ENCODE data around the gene HIPK2.

The HIPK2 gene

DNA sequence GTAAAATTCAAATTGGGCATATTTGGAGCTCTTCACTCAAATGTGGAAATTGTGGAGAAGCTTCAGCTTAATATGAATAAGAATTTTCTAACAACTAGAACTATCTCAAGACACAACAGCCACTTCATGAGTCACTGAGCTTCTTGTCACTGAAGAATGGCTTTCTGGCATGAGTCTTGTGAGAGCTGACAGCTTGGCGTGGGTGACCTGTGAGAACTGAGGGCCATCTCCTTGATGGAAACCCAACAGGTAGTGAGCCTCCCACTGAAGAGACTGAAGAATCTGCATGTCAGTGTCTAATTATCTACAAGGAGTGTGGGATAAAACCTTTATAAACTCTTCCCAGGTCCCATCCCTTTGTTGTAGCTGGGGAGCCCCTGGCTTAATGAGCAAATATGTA lies 188.3 kb downstream of the HIPK2 start:
- no peak for DNase-seq (ENCODE audit: low read depth in 2 of 2)

DNA sequence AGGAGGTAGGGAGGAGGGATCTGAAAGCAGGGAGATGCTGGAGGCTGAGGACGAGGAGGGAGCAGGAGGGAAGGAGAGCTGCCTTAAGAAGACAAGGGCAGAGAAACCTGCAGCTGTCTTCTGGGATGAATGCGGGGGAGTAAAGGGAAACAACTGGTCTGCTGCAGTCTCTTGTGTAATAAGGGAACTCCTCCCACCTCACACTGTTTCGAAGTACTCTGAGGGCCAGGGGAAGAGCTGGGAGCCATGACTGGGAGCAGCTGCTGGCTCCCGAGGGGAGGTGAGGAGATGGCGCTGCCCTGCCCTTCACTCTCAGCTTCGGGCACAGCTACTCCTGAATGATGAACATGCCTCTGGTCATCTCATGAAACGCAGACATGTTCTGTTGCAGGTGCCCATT lies 189.2 kb downstream of the HIPK2 start:
- no peak for DNase-seq (ENCODE audit: low read depth in 2 of 2)

DNA sequence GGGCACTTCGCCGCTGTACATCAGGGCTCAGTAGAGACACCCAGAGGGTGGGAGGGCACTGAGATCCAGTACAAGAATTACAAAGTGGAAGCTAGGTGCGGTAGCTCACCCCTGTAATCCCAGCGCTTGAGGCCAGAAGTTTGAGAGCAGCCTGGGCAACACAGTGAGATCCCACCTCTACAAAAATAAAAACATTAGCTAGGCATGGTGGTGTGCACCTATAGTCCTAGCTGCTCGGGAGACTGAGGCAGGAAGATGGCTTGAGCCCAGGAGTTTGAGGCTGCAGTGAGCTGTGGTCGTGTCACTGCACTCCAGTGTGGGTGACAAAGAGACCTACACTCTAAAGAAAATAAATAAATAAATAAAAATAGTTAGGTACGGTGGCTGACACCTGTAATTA lies 190.3 kb downstream of the HIPK2 start:
- no peak for DNase-seq (ENCODE audit: low read depth in 2 of 2)

DNA sequence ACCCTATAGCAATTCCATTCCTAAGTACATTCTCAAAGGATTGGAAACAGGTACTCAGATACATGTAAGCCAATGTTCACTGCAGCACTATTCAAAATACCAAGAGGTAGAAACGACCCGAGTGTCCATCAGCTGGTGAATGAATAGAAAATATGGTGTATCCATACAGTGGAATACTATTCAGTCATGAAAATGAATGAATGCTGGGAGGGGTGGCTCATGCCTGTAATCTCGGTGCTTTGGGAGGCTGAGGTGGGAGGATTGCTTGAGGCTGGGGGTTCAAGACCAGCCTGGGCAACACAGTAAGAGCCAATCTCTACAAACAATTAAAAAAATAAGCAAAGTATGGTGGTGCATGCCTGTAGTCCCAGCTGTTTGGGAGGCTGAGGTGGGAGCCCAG lies 191.5 kb downstream of the HIPK2 start:
- DNase-seq (ENCODE audit: low read depth in 2 of 2), result no peak

DNA sequence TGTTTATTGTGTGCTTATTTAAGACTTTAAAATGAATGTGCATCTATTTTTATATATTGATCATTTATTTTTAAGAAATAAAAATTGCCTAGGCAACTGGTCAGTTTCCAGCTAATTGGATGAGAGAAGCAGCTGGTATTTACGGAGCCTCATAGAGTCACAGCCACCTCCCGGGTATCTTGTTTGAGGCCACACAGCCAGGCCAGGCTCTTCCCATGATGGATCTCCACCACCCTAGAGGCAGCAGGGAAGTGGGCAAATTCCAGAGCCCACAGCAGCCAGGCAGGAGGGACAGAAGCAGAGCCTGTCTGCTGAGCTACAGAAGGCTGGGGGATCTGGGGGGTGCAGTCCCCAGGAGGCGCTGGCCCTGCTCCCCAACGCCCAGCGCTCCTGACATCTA lies 192.8 kb downstream of the HIPK2 start:
- no peak for DNase-seq (ENCODE audit: low read depth in 2 of 2)

DNA sequence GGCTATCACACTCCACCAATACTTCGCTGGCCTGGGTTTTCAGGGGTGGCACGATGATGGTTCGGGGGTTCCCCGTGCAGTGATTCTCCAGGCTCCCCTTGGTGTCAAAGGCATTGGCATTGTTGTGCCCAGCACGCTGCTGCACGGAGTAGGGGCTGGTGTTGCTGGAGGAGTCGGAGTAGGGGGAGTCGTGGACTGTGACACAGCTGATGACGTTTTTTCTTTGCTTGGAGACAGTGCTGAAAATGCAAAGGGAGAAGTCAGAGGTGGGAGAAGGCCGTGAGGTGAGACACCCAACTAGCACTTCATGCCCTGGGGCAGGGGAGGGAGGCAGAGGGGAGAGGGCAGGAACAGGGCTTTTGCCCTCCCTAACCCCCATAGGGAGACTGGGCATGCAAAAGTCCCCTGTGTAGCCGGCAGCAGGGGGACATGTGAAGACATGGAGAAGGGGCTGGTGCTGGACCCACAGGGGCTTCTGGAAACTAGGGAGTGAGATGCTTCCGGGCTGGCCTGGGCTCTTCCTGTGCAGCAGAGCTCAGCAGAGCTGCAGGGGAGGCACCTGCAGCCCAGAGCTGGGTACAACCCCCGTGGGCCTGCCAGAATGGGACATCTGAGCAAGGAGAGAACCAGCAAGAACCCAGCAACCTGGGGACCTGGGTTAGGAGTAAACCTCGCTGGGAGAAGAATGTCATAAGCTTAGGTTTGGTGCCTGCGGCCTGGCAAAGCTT lies 193.8 kb downstream of the HIPK2 start:
- DNase-seq (ENCODE audit: low read depth in 2 of 2), result no peak

DNA sequence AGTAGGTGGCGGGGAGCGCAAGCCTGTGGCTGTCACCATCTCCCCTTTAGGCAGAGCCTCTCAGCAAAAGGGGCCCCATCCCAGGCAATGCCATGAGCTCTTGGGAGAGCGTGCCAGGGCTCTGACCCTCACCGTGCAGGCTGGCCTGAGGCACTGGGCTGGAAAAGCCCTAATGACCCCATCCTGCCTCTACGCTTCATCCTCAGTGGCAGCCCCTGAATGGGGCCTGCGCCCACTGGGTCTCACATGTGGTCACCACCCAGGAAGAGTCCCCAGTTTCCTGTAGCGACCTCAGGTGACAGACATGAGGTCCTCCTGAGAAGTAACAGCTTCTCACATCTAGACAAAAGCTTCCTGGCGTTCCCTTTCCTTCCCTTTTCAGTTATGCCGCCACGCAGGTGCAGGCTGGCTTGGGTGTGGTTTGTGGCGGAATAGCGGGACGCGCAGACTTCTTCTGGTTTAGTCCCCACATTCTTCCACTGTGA lies 195.1 kb downstream of the HIPK2 start:
- no peak for DNase-seq (ENCODE audit: low read depth in 2 of 2)

DNA sequence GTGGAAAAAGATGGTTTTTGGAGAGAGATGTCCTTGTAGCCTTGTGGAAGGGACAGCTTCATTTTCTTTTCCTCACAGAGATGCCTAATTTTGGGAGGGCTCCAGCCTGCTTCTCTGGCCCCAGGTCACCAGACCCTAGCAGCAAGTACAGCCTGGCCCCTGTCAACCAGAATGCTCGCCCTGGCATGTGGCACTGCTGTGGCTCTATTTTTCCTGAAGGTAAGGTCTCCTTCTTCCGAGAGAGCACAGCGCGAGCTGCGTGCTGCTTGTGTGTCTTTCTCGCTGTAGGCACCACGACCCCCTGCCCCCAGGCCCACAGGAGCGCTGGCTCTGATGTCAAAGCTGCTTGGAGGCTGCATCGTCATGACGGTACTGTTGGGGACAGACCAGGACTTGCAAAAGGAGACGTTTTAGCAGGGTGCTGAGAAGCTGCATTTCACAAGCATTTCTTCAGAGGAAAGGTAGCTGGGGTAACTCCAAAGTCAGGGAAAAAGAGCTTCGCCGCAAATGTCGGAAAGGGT lies 195.6 kb downstream of the HIPK2 start:
- no peak for DNase-seq (ENCODE audit: low read depth in 2 of 2)

DNA sequence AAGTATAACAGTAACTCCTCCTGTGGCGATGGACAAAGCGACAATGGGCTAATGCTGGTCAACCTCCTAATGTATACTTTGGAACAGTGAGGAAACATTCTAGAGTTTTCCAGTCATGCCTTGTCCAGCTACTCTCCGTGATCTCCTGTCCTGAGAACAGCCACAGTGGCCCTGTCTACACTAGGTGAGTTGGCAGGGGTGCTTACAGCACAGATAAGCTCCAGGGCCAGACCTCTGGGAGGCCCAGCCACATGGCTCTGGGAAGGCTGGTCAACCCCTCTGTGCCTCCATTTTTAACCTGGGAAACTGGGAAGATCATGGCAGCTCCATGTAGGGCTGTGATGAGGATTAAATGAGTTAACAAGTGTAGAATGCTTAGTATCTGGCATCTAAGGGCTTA lies 197.4 kb downstream of the HIPK2 start:
- DNase-seq (ENCODE audit: low read depth in 2 of 2), result no peak

DNA sequence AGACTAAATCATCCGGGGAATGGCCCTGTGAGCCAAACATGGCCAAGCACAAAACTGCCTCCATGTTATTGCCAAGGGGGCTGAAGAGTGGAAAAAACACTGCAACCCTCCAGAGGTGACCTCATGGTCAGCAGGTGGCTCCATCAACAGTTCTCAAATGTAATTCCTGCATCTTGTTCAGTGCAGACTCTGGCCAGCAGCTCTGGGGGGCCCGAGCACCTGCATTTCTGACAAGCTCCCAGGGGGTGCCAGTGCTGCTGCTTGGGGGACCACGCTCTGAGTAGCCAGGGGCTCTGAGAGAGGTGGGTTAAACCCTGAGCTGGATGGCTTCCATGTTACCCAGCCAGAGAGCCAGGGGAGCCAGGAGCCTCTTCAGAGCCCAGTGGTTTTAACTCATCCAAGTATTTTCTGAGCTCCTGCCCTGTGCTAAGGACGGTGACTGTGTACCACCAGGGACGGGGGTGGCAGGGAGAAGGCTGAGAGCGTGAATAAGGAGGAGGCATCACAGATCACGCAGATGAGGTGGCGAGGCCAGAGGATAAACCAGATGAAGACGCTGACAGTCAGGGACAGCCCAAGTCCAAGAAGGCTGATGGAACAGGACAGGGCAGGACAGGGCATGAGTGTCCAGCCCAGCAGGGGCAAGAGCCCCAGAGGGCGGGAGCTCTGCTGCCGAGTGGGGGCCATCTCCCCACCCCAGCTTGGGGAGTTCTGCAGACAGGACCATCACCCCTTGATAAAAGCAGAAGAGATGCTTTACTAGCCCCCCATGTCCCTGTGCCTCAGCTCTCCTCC lies 201.4 kb downstream of the HIPK2 start:
- DNase-seq (ENCODE audit: low read depth in 2 of 2), result no peak

DNA sequence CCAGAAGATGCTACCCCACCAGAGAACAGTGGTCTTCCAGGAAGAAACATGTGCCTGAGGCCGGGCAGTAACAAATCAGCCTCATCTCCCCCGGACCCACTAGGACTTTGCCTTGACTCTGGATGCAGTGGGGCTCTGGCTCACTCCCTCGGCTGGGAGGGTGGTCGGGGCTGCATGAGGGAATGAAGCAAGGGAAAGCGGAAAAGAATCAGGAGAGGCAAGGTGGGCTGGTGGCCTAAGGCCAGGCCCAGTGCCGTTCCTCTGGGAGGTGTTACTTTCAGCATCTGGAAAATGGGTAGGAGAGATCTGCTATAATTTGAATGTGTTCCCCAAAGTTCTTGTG lies 202.5 kb downstream of the HIPK2 start:
- DNase-seq (ENCODE audit: low read depth in 2 of 2), result no peak

DNA sequence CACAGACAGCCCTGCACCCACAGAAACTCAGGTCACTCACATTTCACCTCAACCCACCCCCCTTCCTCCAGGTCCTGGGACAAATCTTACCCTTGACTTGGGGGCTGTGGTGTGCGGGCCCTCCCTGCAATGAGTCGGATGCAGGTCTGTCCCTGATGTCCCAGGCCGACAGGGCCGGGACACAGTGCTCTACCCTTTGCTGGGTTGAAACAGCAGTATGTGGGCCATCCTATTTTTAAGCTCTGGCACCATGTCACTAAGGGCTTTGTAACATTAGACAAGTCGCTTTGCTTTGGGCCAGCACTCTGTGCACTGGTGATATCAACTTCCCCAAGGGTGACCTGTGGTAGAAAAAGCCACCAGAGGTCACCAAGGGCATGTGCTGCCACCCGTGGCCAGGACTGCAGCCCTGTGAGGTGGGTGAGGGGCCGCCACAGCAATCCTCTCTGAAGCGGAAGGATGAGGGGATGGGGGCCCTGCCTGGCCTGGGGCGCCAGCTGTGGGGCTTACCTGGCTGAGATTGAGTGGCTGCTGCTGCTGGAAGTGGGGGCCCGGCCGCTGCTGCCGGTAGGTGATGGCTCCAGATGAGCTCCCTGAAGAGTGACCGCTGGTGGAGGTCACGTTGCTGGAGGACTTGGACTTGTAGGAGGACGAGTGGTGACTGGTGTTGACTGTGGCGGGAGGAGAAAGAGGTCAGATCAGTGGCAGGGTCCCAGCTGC lies 203.0 kb downstream of the HIPK2 start:
- no peak for DNase-seq (ENCODE audit: low read depth in 2 of 2)

DNA sequence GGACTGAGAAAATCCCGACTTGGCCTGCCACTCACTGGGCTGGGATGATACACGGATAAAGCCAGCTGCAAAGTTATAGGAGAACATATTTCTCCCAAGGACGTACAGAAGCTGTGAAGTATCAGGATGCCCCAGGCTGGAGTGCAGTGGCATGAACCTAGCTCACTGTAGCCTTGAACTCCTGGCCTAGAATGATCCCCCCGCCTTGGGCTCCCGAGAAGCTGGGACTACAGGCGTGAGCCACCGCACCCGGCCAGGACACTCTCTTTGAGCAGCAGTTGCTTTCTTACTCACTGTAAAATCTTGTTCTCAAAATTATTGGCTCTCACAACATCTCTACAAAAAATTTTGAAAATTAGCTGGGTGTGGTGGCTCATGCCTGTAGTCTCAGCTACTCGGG lies 203.9 kb downstream of the HIPK2 start:
- DNase-seq (ENCODE audit: low read depth in 2 of 2), result no peak

DNA sequence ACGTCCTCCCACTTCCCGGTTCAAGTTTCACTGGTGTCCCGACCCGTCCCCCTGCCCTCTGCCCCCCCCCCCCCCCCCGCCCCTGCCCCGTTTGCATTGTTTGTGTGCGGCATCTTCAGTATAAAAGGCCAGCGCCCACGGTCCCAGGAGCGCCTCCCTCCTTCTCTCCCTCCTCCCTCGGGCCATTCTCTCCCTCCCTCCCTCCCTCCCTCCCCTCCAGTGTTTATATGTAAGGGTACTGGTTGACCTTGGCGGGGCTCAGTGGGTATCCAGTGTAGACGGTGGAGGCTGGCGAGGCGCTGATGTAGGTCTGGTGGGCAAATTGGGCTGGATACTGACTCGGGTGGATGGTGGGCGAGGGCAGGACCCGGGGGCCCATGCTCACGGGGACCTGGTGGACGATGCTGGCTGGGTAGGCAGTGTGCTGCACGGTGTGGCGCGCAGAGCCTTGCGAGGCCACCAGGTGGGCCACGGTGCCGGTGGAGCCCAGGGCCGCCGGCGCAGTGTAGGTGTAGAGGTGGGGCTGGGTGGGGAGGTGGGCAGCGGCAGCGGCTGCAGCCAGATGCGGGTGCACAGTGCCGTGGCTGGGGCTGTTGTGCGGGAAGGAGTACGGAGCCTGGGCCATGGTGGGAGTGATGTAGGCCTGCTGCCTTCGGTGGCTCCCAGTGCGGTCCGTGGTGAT lies 205.0 kb downstream of the HIPK2 start:
- no peak for DNase-seq (ENCODE audit: low read depth in 2 of 2)

DNA sequence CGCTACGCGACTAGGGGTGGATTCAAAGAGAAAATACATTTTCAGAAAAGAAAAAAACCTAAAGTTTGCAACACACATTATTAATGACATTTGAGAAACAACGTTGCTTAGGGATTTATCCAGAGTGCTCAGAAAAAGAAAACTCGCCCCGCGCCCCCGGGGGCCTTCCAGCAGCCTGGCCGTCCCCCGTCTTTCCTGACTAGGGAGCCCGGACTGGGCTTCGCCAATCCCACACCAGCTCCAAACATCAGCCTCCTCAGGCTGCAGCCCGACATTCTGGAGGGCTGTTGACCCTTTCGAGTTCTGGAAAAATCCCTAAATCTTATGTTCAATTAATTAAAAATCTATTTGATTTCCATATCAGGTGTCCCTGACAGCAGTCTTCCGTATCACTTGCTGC lies 205.7 kb downstream of the HIPK2 start:
- no peak for DNase-seq (ENCODE audit: low read depth in 2 of 2)

DNA sequence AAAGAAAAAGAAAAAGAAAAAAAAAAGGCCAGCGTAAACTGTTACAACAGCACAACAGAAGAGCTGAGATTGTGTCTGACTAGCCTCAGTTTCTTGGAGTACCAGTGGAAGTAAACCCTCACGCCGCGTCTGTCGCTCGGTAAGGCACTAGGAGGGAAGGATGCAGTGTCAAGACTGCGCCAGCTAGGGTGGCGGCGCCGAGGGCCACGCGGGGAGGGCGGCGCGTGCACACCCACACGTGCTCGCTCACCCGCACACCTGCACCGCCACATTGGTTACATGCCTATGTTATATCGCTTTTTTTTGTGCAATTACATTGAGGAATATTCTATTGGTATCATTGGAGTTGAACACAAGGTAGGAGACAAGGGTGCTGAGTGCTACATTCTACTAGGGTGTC lies 206.1 kb downstream of the HIPK2 start:
- DNase-seq (ENCODE audit: low read depth in 2 of 2), result no peak

DNA sequence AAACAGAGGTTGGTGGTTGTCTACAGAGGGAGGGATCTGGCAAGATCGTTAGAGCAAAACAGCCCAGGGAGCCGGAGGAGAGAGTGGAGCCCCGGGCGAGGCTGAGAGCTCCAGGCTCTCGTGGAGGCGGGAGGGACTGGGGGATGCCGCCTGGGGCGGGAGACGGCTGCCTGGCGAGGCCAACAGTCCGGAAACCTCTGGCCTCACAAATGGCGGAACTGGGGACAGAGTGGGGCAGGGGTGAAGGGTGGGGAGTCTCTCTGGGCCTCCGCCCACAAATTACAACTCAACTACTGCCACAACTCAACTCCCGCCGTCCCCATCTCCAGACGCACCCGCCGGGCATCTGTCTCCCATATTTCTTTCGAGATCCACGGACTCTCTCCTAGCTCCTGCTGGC lies 206.6 kb downstream of the HIPK2 start:
- DNase-seq (ENCODE audit: low read depth in 2 of 2), result no peak

DNA sequence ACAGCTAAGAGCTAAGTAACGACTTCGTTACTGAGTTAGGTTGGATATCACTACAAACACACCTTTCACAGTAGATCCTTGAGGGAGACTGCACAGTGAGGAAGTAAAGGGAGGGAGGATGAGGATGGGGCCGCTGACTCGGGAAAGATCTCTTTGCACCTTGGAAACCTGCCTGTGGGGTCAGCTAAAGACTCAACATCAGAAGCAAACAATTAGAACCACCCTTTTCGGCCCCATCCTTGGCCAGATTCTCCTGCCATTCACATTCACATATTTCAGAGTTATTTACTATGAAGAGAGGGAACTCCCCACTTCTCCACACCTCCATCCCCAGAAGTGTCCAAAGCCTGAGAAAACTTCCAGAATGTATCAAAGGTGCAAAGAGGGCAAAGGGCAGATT lies 207.2 kb downstream of the HIPK2 start:
- no peak for DNase-seq (ENCODE audit: low read depth in 2 of 2)

DNA sequence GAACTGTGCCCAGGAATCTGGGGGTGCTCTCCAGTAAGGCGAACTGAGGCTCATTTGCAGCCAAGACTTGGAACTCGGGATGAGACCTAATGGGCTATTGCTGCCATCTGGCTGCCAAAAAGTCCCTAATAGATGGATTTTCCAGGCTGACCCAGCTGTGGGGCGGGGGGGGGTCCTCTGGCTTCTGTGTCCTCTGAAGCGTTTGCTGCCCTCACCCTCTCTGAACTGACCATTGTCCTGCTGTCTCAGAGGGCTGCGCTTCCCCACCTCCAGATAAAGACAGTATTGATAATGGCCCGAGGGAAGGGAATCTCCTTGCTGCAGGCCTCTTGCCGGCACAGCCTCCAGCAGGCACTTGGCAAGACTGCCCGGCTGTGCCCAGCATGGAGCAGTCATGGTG lies 207.7 kb downstream of the HIPK2 start:
- DNase-seq (ENCODE audit: low read depth in 2 of 2), result no peak

DNA sequence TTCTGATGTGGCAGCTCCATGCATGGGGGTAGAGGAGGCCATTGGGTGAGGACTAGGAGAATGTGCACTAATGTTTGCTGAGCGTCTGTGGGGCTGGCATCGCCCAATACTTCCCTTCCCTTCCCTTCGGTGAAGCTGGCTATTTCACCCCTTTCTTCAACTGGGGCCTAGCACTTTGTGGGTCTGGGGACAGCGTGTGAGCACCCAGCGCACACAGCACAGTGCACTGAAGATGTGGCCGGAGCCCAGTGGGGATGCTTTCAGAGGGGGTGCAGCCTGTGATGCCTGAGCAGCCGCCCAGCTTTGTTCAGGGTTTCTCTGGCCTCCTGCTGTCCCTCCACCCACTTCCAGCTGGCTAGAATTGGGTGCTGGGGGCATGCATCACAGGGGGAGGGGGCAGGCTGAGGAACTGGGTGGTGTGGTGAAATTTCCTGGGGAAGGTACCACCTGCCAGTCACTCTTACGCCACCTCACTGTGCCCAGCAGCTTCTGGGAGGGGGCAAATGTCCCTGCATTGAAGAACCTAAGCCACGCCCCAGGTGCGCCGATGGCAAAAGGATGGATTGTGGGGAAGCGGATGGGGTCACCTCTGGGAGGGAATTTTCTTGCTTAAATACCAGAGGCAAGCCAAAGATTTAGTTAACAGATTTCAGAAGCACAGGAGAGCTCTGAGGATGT lies 208.8 kb downstream of the HIPK2 start:
- DNase-seq (ENCODE audit: low read depth in 2 of 2), result no peak

DNA sequence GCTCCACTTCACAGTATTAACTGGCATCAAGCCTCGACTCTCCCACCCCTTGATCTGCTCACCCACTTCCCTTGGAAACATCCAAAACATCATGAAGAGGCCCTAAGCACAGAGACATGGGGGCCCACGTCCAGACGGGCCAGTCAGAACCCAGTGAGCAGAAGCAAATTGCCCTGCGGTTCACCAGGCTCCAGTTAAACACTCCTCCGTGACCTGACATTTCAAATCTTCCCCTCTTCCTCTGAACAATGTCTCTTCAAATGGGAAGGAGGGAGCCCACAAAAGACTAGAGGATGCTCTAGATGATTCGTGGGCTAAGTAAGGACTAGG lies 209.5 kb downstream of the HIPK2 start:
- no peak for DNase-seq (ENCODE audit: low read depth in 2 of 2)
